Measurements from ENCODE around the gene MRPL20. TPM values are rescaled to one million over a fixed set of nuclear protein-coding genes. Genes with fewer than 3 reads are reported as not detected.

The MRPL20 gene
- total RNA-seq, 4 donors from 2014 or later, result 87.9 to 222 (median 116) TPM

- no peak for TF ChIP-seq CTCF (IDR thresholded peaks at IDR 0.05; ENCODE audit: low read depth)
These were observed 29.5 kb upstream of the MRPL20 start for GRCh38 chr1:1436630-1437032.

GRCh38 chr1:1435911-1436629 lies 29.0 kb upstream of the MRPL20 start:
- TF ChIP-seq CTCF (IDR thresholded peaks at IDR 0.05; ENCODE audit: low read depth), result no peak

- TF ChIP-seq CTCF (IDR thresholded peaks at IDR 0.05; ENCODE audit: low read depth), result no peak
These were observed 28.2 kb upstream of the MRPL20 start, which contains the start of gene VWA1 for GRCh38 chr1:1435106-1435903. VWA1 (plus strand) TSS chr1:1435690; CDS start chr1:1435749, 59 bp downstream.

GRCh38 chr1:1434824-1435105 lies 27.7 kb upstream of the MRPL20 start:
- no peak for TF ChIP-seq CTCF (IDR thresholded peaks at IDR 0.05; ENCODE audit: low read depth)

- TF ChIP-seq CTCF (IDR thresholded peaks at IDR 0.05; ENCODE audit: low read depth), result no peak
These were observed 27.2 kb upstream of the MRPL20 start for GRCh38 chr1:1434131-1434823.

GRCh38 chr1:1433804-1434130 lies 26.7 kb upstream of the MRPL20 start:
- TF ChIP-seq CTCF (IDR thresholded peaks at IDR 0.05; ENCODE audit: low read depth), result no peak
